IMR-90 (cell line): ENCODE results near the gene BCAS3. TPM values are rescaled to one million over a fixed set of nuclear protein-coding genes. Genes with fewer than 3 reads are reported as not detected.

Experiments used
- ATAC-seq: fragments of 200-7000 bp; cut with Tn5 transposase; 2 replicates; pipeline ENCODE4 v1.9.1; 2020; ENCODE audit warnings: low read depth, mild to moderate bottlenecking, moderate library complexity
- BruUV-seq: library from RNA; stranded (reverse); fragments of 400-500 nt; replicated peaks from 2 replicates; lab custom pipeline; 2021; lab: Mats Ljungman, UMichigan
- CTCF ChIA-PET: fragments of 300-600 bp; formaldehyde crosslinking; extraction: SDS; loops from one replicate; lab custom pipeline; 2021; ENCODE audit warnings: antibody characterized with exemption; lab: Yijun Ruan, JAX
- POLR2A ChIA-PET: fragments of 300-600 bp; sonication (Branson Sonifier 250); formaldehyde crosslinking; loops from one replicate; lab custom pipeline; 2022; ENCODE audit warnings: antibody characterized with exemption; ENCODE audit not compliant: unreplicated experiment; lab: Charles Lee
- DNase-seq: peaks from one replicate; pipeline ENCODE4 v3.0.0; 2013
- H2AFZ ChIP-seq: replicated peaks from 2 replicates; pipeline ENCODE3; 2013; ENCODE audit warnings: low read length, mild to moderate bottlenecking; ENCODE audit not compliant: poor library complexity
- H2AK5ac ChIP-seq: 2 replicates; pipeline ENCODE4 v1.6.1; 2013; ENCODE audit warnings: low read depth, low read length, inconsistent platforms
- H2AK9ac ChIP-seq: replicated peaks from 2 replicates; pipeline ENCODE3; 2013; ENCODE audit warnings: mild to moderate bottlenecking, low read depth, low read length, moderate library complexity; ENCODE audit not compliant: poor library complexity
- H2BK120ac ChIP-seq: 2 replicates; pipeline ENCODE4 v1.6.1; 2013; ENCODE audit warnings: low read depth, low read length, inconsistent platforms
- H2BK15ac ChIP-seq: 3 replicates; pipeline ENCODE4 v1.6.1; 2013; ENCODE audit warnings: low read depth, low read length, inconsistent platforms
- H2BK20ac ChIP-seq: 2 replicates; pipeline ENCODE4 v1.6.1; 2013; ENCODE audit warnings: low read depth, mild to moderate bottlenecking, inconsistent platforms, low read length, moderate library complexity
- H2BK5ac ChIP-seq: 2 replicates; pipeline ENCODE4 v1.6.1; 2013; ENCODE audit warnings: mild to moderate bottlenecking, low read depth, low read length, inconsistent platforms; ENCODE audit not compliant: poor library complexity, severe bottlenecking
- H3K14ac ChIP-seq: replicated peaks from 2 replicates; pipeline ENCODE4 v1.6.1; 2013; ENCODE audit warnings: low read depth, low read length, inconsistent platforms
- H3K18ac ChIP-seq: 2 replicates; pipeline ENCODE4 v1.6.1; 2013; ENCODE audit warnings: low read depth, low read length, control low read depth
- H3K23ac ChIP-seq: 2 replicates; pipeline ENCODE4 v1.6.1; 2013; ENCODE audit warnings: low read depth, low read length, inconsistent platforms
- H3K27ac ChIP-seq: 2 replicates; pipeline ENCODE4 v1.5.1; 2013; ENCODE audit warnings: mild to moderate bottlenecking, control low read depth, low read length; ENCODE audit not compliant: insufficient read depth
- H3K27me3 ChIP-seq: 2 replicates; pipeline ENCODE4 v1.6.1; 2013; ENCODE audit warnings: low read length; ENCODE audit not compliant: control insufficient read depth, insufficient read depth
- H3K36me3 ChIP-seq: 2 replicates; pipeline ENCODE4 v1.6.1; 2013; ENCODE audit warnings: low read length, mixed read lengths; ENCODE audit not compliant: control insufficient read depth, insufficient read depth
- H3K4ac ChIP-seq: 2 replicates; pipeline ENCODE4 v1.6.1; 2013; ENCODE audit warnings: low read depth, low read length, inconsistent platforms
- H3K4me1 ChIP-seq: 2 replicates; pipeline ENCODE4 v1.6.1; 2013; ENCODE audit warnings: low read length, mixed read lengths; ENCODE audit not compliant: control insufficient read depth, insufficient read depth
- H3K4me2 ChIP-seq: 2 replicates; pipeline ENCODE4 v1.6.1; 2013; ENCODE audit warnings: low read depth, mild to moderate bottlenecking, control low read depth, low read length, moderate library complexity
- H3K4me3 ChIP-seq: 2 replicates; pipeline ENCODE4 v1.5.1; 2013; ENCODE audit warnings: low read depth, mild to moderate bottlenecking, control low read depth, low read length, moderate library complexity; ENCODE audit not compliant: insufficient read depth
- H3K56ac ChIP-seq: 2 replicates; pipeline ENCODE4 v1.6.1; 2013; ENCODE audit warnings: low read length, inconsistent platforms; ENCODE audit not compliant: insufficient read depth; ENCODE audit errors: extremely low read depth
- H3K79me1 ChIP-seq, 2 experiments: 2 replicates each; pipeline ENCODE4 v1.6.1; 2013; ENCODE audit warnings: low read length in 2 of 2, inconsistent platforms in 1 of 2, low read depth in 1 of 2
- H3K9ac ChIP-seq: 2 replicates; pipeline ENCODE4 v1.6.1; 2013; ENCODE audit warnings: low read depth, low read length, control low read depth
- H3K9me1 ChIP-seq: 2 replicates; pipeline ENCODE4 v1.6.1; 2013; ENCODE audit warnings: low read length, inconsistent platforms; ENCODE audit not compliant: insufficient read depth
- H3K9me3 ChIP-seq: 2 replicates; pipeline ENCODE4 v1.6.1; 2013; ENCODE audit warnings: low read length; ENCODE audit not compliant: control insufficient read depth, insufficient read depth
- H4K20me1 ChIP-seq: 2 replicates; pipeline ENCODE4 v1.6.1; 2013; ENCODE audit warnings: low read length, inconsistent platforms; ENCODE audit not compliant: insufficient read depth
- H4K5ac ChIP-seq: 2 replicates; pipeline ENCODE4 v1.6.1; 2013; ENCODE audit warnings: mild to moderate bottlenecking, low read depth, low read length, control low read depth
- H4K8ac ChIP-seq, 2 experiments: 2 replicates each; pipeline ENCODE4 v1.6.1; 2013; ENCODE audit warnings: low read depth in 2 of 2, low read length in 2 of 2, control low read depth in 1 of 2, inconsistent platforms in 1 of 2
- H4K91ac ChIP-seq: 2 replicates; pipeline ENCODE4 v1.6.1; 2013; ENCODE audit warnings: low read depth, low read length, inconsistent platforms; ENCODE audit not compliant: insufficient read depth
- BHLHE40 ChIP-seq: fragments of 150-350 bp; IDR thresholded peaks from 2 replicates; pipeline ENCODE4 v1.6.1; 2016; ENCODE audit warnings: mild to moderate bottlenecking, low read depth, low read length
- CEBPB ChIP-seq: IDR thresholded peaks from 2 replicates; pipeline ENCODE4 v1.6.1; 2012; ENCODE audit warnings: low read depth, low read length, improper control_type of control experiment
- CHD1 ChIP-seq: IDR thresholded peaks from 2 replicates; pipeline ENCODE4 v1.6.1; 2012; ENCODE audit warnings: low read depth, low read length, improper control_type of control experiment
- FOS ChIP-seq: fragments of 150-350 bp; IDR thresholded peaks from 2 replicates; pipeline ENCODE4 v1.6.1; 2016; ENCODE audit warnings: low read depth, low read length
- MAFK ChIP-seq: IDR thresholded peaks from 2 replicates; pipeline ENCODE4 v1.6.1; 2012; ENCODE audit warnings: low read depth, low read length, improper control_type of control experiment
- MAZ ChIP-seq: IDR thresholded peaks from 2 replicates; pipeline ENCODE4 v1.6.1; 2012; ENCODE audit warnings: low read depth, mild to moderate bottlenecking, low read length, improper control_type of control experiment, moderate library complexity, borderline replicate concordance
- MXI1 ChIP-seq: IDR thresholded peaks from 2 replicates; pipeline ENCODE4 v1.6.1; 2012; ENCODE audit warnings: low read depth, mild to moderate bottlenecking, low read length, moderate library complexity, borderline replicate concordance
- NFE2L2 ChIP-seq: fragments of 150-350 bp; IDR thresholded peaks from 2 replicates; pipeline ENCODE4 v1.6.1; 2016; ENCODE audit warnings: low read depth, mild to moderate bottlenecking, low read length
- POLR2A ChIP-seq: IDR thresholded peaks from 2 replicates; pipeline ENCODE4 v1.6.1; 2012; ENCODE audit warnings: mild to moderate bottlenecking, low read depth, low read length
- RCOR1 ChIP-seq: IDR thresholded peaks from 2 replicates; pipeline ENCODE4 v1.6.1; 2012; ENCODE audit warnings: mild to moderate bottlenecking, low read length, improper control_type of control experiment; ENCODE audit not compliant: insufficient replicate concordance
- RFX5 ChIP-seq: IDR thresholded peaks from 2 replicates; pipeline ENCODE4 v1.8.0; 2012; ENCODE audit warnings: low read depth, mild to moderate bottlenecking, low read length, moderate library complexity
- SMC3 ChIP-seq: fragments of 150-350 bp; IDR thresholded peaks from 2 replicates; pipeline ENCODE4 v1.6.1; 2016; ENCODE audit warnings: low read depth, mild to moderate bottlenecking, antibody characterized with exemption, low read length, moderate library complexity
- WGBS, 2 experiments: methylation state at CpG; one replicate each; pipeline versions ENCODE4 v1.1.5 to v1.1.7; 2013; ENCODE audit warnings: missing lambda C conversion rate in 2 of 2; ENCODE audit not compliant: insufficient read length in 1 of 2; ENCODE audit errors: extremely low coverage in 2 of 2; 5-methylcytosine and 5-hydroxymethylcytosine counted together
- dilution Hi-C: fragments of 300-500 bp; cut with HindIII; formaldehyde crosslinking; loops from one replicate; pipeline ENCODE4 v1.14.3; 2018; ENCODE audit warnings: low sequenced_read_pairs; ENCODE audit not compliant: unreplicated experiment
- in situ Hi-C: fragments of 300-500 bp; cut with MboI; formaldehyde crosslinking; loops from 3 replicates; pipeline ENCODE4 v1.14.3; 2019; ENCODE audit warnings: low sequenced_read_pairs, inconsistent platforms, mixed read lengths
- intact Hi-C: fragments of 100-400 bp; cut with micrococcal nuclease; formaldehyde crosslinking; loops from 2 replicates; pipeline ENCODE4 v1.10.0; 2022
- polyA plus RNA-seq, 3 experiments: library from polyadenylated mRNA; depleted of rRNA; stranded (reverse); fragments of >200 nt; gene quantifications; 2 replicates each; pipeline ENCODE4 v1.2.3, GENCODE V29; 2012; ENCODE audit warnings: low replicate concordance in 1 of 3
- total RNA-seq: library from RNA; depleted of rRNA; stranded (reverse); fragments of >200 nt; gene quantifications from 2 replicates; pipeline ENCODE4 v1.2.3, GENCODE V29; 2012
- TF ChIP-seq, protein P1 (sequence below): conservative IDR thresholded peaks from 2 replicates; pipeline ENCODE4 v1.5.1; 2012; ENCODE audit warnings: mild to moderate bottlenecking, low read depth, low read length, improper control_type of control experiment
- TF ChIP-seq, protein P2 (sequence below): fragments of 150-350 bp; IDR thresholded peaks from 2 replicates; pipeline ENCODE4 v1.6.1; 2016; ENCODE audit warnings: low read depth, mild to moderate bottlenecking, low read length, moderate library complexity, borderline replicate concordance
- TF ChIP-seq, protein P3 (sequence below): fragments of 150-350 bp; IDR thresholded peaks from 2 replicates; pipeline ENCODE4 v1.6.1; 2017; ENCODE audit warnings: mild to moderate bottlenecking, antibody characterized with exemption, low read length, low read depth

BCAS3 gene
- total and polyA plus RNA-seq, 2 of the 4 experiments (the other 2 are of a cell fraction) = 6.3 to 27.1 TPM

- POLR2A ChIA-PET = no interaction called here
- Histone ChIP-seq H2AFZ (no peak overlapping the region), H3K56ac (no peak overlapping the region), H3K27me3 (no peaks in the 10 kb centered on the region), H3K79me1 (peaks cover 0 to 3% of the 10 kb centered on the region in 2 experiments; a peak in 2 of 4 replicates), H3K4me1 (peaks cover 5% of the 10 kb centered on the region), H2BK5ac (no peak overlapping the region), H4K5ac (no peak overlapping the region), H3K9me1 (peaks cover 3% of the 10 kb centered on the region), H2BK120ac (no peak overlapping the region), H4K91ac (no peak overlapping the region), H3K9me3 (no peaks in the 10 kb centered on the region), H3K23ac (no peak overlapping the region), H4K20me1 (no peaks in the 10 kb centered on the region), H3K36me3 (0 out of 2 replicates have a peak, but pooled peaks cover 2% of the 10 kb centered on the region), H3K18ac (no peak overlapping the region), H3K4me2 (no peak overlapping the region), H4K8ac (no peak overlapping the region), H3K9ac (no peak overlapping the region), H3K4ac (no peak overlapping the region), H3K4me3 (no peak overlapping the region), H2AK9ac (no peak overlapping the region), H2AK5ac (no peak overlapping the region), H3K14ac (no peak overlapping the region), H2BK20ac (no peak overlapping the region), H2BK15ac (no peak overlapping the region), H3K27ac (no peak overlapping the region)
- DNase-seq (no peak), ATAC-seq (no peak)
- no CpG with 5 or more reads among the region's 3 CpGs for WGBS, 2 experiments
- intact Hi-C loops (loop anchor here (10.0 kb wide), 1 partner anchor 489 kb away; the partner anchor contains the start of gene TBX2), in situ Hi-C loops (no loop called here), dilution Hi-C loops (no loop called here)
- TF ChIP-seq, protein P1, sequence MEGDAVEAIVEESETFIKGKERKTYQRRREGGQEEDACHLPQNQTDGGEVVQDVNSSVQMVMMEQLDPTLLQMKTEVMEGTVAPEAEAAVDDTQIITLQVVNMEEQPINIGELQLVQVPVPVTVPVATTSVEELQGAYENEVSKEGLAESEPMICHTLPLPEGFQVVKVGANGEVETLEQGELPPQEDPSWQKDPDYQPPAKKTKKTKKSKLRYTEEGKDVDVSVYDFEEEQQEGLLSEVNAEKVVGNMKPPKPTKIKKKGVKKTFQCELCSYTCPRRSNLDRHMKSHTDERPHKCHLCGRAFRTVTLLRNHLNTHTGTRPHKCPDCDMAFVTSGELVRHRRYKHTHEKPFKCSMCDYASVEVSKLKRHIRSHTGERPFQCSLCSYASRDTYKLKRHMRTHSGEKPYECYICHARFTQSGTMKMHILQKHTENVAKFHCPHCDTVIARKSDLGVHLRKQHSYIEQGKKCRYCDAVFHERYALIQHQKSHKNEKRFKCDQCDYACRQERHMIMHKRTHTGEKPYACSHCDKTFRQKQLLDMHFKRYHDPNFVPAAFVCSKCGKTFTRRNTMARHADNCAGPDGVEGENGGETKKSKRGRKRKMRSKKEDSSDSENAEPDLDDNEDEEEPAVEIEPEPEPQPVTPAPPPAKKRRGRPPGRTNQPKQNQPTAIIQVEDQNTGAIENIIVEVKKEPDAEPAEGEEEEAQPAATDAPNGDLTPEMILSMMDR = no peak
- TF ChIP-seq CEBPB (no peak), CHD1 (no peak), NFE2L2 (no peak), MAZ (no peak), SMC3 (no peak), BHLHE40 (no peak), RCOR1 (no peak), MXI1 (no peak), RFX5 (no peak), MAFK (no peak), POLR2A (no peak), FOS (no peak)
- TF ChIP-seq, protein P2, sequence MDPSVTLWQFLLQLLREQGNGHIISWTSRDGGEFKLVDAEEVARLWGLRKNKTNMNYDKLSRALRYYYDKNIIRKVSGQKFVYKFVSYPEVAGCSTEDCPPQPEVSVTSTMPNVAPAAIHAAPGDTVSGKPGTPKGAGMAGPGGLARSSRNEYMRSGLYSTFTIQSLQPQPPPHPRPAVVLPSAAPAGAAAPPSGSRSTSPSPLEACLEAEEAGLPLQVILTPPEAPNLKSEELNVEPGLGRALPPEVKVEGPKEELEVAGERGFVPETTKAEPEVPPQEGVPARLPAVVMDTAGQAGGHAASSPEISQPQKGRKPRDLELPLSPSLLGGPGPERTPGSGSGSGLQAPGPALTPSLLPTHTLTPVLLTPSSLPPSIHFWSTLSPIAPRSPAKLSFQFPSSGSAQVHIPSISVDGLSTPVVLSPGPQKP = no peak
- TF ChIP-seq, protein P3, sequence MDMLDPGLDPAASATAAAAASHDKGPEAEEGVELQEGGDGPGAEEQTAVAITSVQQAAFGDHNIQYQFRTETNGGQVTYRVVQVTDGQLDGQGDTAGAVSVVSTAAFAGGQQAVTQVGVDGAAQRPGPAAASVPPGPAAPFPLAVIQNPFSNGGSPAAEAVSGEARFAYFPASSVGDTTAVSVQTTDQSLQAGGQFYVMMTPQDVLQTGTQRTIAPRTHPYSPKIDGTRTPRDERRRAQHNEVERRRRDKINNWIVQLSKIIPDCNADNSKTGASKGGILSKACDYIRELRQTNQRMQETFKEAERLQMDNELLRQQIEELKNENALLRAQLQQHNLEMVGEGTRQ = no peak
- no TSS peak for BruUV-seq
- CTCF ChIA-PET = interaction anchor here (0.6 kb wide), 1 partner anchor 22 kb away, joined by 4 read pairs; no protein-coding TSS in a partner anchor
Observed at GRCh38 chr17:60905709-60906108, 228.1 kb downstream of the BCAS3 start.
